HG03342 (cell line): ENCODE data around the gene POP5.

Experiments used
- ATAC-seq: cut with Tn5 transposase; IDR thresholded peaks from one replicate; pipeline ENCODE4 v1.9.1; 2021; ENCODE audit warnings: mild to moderate bottlenecking, moderate library complexity; ENCODE audit not compliant: unreplicated experiment

Gene POP5

DNA sequence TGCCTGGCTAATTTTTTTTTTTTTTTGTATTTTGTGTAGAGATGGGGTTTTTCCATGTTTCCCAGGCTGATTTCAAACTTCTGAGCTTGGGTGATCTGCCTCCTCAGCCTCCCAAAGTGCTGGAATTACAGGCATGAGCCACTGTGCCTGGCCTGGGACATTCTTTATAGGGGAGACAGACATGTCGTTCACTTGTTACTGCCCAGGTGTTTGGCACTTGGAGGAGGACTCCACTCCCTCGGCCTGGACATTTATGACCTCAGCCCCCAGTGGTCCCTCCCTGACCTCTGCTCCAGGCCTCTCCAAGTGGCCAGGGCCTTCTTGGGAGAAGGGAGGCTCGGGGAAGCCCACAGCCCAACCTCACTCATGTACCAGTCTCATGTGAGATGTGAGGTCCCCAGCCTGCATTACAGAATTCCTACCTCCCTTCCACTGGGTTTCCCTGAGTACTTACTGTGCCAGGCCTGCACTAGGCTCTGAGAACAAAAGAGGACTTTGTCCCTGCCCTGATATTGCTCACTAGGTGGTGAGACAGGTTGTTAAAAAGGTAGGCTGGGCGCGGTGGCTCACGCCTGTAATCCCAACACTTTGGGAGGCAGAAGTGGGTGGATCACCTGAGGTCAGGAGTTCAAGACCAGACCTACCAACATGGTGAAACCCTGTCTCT is 9.7 kb upstream of the POP5 start:
- no peak for ATAC-seq

DNA sequence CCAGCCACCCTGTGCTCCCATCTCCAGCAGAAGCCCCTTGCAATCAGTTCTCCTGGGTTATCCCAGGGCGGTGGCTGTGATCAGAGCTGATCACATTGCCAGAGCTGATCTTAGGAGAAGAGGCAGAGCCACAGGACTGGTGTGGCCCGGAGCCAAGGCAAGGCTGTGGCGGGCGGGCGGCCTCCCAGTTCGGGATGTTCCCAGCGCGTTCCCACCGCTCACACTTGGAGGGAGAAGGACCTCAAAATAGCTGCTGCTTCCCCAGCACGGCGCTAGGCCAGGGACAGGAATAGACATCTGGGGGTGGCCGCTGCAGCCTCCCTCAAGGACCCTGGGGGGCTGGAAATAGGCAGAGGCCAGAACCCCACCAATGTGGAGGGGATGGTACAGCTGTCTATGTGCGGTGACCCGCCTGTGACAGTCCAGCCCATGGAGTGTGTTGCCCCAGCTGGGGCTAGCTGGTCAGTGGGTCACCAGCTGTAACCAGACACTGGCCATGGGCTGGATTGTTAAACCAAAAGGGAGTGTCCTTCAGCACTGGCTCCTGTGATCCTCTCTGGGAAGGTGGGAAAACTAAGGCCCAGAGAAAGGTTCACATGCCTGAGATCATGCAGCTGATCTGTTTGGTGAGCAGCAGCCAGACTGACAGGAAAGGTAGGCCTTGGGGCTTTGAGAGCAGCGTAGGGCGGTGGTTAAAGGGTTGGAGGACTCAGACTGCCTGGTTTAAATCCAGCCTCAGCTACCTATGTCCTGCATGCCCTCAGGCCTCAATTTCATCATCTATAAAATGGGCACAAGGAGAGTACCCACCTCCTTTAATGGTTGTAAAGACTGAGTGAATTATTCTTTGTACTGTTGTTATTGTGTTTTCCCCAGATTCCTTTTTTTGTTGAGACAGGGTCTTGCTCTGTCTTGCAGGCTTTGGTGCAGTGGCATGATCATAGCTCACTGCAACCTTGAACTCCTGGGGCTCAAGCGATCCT is 8.0 kb upstream of the POP5 start:
- ATAC-seq: no peak

DNA sequence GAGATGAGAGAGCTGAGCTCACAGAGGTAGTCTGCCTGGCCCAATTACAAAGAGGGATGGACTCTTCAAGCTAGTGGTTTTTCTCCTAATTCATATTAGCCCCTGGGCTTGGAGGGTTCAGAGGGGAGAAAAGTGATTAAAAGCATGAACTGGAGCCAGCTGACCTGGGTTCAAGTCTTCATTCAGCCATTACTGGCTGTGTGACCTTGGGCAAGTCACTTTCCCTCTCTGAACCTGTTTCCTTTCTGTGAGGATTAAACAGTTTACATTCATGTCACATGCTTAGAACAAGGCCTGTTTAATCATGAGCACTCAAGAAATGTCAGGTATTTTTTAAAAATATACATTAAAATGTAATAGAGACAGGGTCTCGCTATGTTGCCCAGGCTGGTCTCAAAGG is 7.2 kb upstream of the POP5 start:
- ATAC-seq: no peak

DNA sequence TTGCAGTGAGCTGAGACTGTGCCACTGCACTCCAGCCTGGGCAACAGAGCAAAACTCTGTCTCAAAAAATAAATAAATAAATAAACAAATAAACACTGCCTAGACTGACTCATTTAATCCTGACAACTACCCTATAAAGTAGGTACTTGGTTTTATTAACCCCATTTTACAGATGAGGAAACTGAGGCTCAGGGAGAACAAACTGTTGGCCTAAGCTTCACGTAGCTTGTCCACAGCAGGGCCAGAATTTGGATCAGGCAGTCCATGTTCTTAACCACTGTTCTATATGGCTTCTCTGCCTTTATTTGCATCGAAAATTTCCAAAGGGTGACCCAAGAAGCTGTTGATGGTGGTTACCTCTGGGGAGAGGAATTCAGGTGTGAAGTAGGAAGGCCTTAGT is 5.7 kb upstream of the POP5 start:
- no peak for ATAC-seq

DNA sequence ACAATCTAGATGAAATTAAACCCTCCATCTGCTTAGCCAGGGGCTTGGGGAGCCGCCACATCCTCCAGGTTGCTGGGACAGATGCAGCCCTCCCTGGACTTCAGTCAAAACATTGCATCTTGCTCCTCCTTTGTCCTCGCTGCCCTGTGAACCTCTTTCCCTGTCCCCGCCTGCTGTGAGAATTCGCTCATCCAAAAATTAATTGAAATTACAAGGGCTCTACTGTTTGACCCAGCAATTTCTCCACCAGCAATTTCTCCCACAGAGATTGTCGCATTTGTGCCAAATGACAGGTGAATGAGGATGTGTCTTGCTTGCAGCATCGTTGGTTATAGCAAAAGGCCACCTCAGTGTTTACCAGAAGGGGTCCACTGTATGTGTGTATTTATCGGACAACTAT is 5.0 kb upstream of the POP5 start:
- ATAC-seq: no peak

DNA sequence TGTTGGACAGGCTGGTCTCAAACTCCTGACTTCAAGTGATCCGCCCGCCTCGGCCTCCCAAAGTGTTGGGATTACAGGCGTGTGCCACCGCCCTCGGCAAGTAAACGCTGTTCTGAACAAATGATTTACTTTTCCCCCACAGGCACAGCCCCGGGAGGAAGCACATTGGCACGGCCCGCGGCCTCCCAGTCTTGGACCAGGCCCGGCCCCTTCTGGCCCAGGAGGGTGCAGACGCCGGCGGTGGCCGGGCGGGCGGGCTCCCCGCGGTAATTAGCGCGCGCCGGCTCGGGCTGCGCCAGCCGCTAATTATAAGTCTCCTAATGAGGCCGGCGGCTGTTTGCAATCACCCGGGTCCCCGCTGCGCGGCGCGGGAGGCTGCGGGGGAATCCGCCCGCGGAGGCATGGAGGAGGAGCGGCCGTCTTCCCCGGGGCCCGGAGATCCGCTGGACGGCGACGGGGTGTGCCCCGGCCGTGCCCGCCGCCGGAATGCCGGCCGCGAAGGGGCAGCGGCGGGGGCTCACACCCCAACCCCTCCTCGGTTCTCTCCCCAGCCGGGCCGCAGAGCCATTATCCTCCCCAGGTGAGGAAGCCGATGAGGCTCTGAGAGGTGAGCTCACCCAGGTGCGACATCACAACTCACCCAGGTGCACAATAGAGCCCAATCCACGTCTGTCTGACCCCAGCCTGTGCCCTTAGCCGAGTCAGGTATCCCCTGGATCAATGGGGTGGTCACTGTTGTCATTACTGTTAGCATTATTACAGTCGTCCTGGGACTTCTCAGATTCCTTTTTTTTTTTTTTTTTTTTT is 3.3 kb upstream of the POP5 start:
- ATAC-seq: no peak

DNA sequence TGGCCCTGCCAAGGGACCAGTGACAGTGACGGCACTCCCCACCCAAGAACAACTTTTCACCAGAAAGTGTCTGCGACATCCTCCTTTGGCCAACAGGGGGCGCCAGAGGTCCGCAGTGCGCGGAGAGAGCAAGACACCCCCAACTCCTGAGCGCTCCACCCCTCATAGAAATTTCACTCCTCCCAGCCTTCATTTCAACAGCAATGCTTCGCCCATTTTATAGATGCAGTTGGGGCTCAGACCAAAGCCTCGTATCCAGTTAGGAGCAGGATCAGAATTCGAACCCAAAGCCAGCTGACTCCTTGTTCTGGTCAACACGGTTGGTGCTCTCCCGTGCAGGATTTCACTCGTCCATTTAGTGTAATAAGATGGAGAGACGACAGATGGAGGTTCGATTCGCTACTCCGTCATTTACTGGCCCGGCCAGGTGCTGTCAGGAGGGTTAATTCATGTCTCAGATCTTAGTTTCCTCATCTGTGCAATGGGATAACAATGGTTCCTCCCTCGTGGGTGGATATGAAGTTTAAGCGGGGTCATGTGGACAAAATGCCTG is 2.4 kb upstream of the POP5 start:
- ATAC-seq: no peak

DNA sequence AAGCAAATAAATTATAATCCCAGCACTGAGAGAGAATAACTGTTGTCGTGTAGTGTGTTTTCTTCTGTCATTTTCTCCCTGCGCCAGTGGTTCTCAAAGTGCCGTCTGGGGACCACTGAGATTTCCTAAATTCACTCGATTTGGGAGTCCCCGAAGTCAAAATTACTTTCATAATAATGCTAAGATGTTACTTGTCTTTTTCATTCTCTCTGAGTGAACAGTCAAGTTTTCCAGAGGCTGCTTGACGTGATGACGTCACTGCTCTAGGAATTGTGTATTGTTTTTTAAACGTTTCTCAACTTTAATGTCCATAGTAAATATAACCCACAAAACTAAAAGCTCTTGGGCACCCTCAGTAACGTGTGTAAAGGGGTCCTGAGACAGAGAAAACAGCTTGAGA is 796 bp upstream of the POP5 start:
- no peak for ATAC-seq

DNA sequence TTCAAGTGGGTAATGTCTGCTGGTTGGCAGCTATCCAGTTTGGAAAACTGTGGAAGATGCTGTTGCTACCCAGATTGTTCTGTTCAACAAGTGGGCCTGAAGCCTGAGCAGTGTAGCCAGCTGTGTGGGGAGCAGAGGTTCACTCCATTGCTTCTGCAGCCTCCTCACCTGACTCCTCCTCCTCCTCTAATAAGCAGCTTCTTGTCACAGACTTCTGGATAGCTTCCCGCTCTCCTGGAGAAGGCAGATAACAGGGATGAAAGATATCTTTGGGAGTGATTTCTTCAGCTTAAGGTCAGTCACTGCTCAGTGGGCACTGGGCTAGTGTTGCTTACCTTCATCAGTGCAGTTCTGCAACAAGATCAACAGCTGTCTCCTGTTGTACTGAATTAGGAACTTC is 2.0 kb downstream of the POP5 start:
- no peak for ATAC-seq

DNA sequence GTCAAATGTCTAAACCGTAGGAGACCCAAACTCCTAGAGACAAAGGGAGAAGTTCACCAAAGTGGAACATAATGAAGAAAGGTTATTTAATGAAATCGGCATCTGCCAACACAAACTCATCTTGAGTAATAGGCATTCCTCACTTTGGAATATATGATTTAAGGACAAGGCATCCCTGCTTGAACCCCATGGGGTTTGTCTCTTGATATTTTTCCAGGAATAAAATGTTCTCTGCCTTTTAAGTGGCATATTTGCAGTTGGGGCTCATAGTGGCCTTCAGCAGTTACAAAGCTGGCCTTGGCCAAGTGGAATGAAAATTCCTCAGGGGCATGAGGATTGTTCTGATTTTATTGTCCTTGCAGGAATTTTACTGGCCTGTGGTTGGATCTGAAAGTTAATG is 7.1 kb downstream of the POP5 start:
- ATAC-seq: no peak

DNA sequence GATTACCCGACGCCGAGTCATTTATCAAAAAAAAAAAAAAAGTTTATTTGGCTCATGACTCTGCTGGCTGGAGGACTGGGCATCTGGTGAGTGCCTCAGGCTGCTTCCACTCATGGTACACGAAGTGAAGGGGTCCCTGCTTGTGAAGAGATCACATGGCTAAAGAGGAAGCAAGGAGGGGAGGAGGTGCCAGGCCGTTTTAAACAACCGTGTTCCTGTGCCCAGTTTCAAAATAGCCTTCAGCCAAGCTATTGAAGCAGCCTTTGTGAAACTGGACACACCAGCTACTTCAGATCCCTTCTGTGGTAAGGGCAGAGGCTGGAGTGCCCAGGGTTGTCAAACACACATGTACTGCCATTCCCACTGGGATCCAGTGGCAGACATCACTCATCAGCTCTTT is 7.6 kb downstream of the POP5 start:
- ATAC-seq: no peak

DNA sequence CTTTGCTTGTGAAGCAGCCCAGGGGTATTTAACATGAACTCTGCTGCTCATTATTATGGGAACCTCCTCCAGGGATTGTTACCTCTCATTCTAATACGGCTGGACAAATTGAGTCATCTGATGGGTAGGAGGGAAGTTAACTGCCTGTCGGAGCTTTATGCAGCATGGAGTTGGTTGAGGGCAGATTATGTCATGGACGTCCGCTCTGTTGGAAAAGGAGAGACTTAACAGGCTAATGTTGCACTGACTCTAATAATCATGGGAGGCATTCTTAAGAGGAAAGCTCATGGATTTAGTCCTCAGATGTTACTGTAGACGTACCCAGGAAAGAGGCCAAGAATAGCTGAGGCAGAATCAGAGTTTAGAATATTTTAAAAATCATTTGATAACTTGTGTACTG is 9.9 kb downstream of the POP5 start:
- ATAC-seq: no peak

DNA sequence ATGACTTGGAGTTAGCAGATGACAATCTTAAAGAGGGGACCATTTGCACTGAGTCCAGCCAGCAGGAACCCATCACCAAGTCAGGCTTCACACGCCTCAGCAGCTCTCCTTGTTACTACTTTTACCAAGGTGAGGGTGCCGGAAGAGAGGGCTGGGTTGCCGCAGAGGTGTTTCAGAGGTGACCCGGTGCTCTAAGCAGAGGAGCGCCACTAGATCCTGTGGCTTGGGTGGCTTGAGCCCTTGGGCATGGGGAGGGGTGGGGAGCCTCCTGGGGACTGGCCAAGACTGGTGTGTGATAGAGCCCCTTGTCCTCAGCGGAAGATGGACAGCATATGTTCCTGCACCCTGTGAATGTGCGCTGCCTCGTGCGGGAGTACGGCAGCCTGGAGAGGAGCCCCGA is 17.7 kb downstream of the POP5 start:
- ATAC-seq: no peak

DNA sequence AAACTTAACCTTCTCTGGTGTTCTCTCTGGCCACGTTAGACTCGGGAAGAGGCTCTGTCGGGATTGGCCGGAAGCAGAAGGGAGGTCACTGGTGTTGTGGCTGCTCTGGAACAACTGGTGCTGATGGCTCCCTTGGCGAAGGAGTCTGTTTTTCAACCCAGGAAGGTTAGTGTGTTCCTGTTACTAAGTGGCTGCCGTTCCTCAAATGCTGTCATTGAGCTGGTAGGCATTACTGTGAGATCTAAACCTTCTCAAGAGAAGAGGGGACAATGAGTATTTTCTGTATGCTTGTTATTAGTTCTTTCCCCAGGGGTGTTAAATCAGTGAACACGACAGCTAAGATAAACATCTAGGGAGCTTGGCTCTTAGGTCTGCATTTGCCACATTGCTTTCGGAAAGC is 18.3 kb downstream of the POP5 start:
- no peak for ATAC-seq

DNA sequence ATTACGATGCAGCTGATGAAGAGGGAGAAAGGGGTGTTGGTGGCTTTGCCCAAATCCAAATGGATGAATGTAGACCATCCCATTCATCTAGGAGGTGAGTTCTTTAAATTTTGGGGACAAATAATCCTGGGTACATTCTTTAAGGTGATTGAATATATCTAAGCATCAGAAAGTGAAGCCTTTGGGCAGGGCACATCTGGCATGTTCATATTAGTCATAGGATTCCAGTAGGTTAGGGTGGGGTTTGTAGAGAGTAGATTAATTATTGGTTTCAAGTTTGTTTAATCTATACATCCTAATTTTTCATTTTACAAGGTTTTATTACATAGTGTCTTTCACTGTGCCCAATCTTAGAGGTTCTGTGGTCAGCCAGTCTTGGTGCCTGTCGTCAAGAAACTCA is 23.6 kb downstream of the POP5 start:
- no peak for ATAC-seq

DNA sequence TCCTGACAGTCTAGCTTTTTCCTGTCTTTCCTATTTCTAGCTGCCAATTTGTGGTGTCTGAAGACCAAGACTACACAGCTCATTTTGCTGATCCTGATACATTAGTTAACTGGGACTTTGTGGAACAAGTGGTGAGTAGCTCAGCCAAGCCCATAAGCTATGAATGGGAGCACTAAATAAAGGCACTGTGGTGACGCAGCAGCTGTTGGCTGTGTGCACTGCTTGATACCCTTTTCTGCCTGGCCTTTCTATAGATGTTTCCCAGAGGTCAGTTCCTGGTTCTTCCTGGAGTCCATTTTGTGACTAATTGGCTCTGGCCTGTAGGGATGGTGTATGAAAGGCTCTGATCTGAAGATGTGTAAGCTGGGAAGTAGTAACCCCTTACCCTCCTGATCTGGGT is 26.5 kb downstream of the POP5 start:
- no peak for ATAC-seq

DNA sequence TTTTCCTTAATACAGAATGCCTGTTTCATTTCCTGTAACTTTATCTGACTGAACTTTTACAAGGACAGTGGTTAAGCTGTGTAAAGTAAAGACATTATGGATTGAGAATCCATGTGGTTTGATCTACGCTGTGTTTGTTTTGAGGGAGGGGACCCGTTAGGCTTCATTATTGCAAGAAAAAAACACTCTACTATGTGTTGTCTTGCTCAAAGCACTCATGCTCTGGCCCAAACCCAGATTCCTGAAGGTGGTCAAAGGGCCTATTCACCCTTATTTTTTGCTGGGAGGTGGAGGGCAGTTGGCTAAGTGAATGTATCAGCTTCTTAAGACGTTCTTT is 35.2 kb downstream of the POP5 start:
- no peak for ATAC-seq

DNA sequence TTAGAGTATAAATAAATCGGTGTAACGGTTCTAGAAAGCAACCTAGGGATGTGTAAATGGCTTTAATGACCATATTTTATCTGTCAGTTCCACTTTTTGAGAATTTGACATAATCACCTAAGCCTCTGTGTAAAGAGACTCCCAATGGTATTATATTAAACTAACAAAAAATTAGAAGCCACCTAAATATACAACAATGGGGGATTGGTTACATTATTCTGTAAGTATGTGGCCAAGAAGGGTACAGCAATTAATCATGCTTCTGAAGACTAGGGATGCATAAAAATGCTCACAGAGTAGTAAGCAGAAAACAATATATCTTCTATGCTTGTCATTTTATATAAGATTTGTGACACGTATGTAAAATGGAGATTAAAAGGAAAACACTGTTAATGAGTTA is 36.5 kb downstream of the POP5 start:
- no peak for ATAC-seq

DNA sequence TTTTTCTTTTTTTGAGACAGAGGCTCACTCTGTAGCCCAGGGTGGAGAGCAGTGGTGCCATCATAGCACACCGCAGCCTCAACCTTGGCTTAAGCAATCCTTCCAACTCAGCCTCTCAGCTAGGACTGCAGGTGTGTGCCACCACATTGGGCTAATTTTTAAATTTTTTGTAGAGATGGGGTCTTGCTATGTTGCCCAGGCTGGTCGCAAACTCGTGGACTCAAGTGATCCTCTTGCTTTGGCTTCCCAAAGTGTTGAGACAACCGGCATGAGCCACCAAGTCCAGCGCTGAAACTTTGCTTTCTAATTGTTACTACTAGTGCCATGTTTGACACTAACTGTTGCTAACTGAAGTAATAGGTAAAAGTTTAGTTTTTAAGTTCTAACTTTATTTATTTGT is 39.0 kb downstream of the POP5 start:
- ATAC-seq: no peak

DNA sequence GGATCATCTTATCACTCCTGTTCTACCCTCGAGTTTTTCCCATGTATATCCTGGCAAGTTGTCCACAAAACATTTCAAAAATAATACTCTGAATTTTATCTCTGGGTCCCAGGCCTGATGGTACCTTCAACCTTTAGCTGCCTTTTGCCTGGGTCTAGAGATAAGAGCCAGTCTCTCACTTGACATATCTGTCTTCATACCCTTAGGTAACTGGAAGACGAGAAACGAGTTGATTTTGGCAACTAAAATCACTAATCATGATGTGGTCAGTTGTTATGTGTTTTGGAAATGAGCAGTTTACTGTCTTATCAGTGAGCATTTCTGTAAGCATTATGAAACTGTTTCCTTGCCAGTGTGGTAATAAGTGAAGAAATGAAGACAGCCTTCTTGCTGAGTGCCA is 40.8 kb downstream of the POP5 start:
- ATAC-seq: no peak

DNA sequence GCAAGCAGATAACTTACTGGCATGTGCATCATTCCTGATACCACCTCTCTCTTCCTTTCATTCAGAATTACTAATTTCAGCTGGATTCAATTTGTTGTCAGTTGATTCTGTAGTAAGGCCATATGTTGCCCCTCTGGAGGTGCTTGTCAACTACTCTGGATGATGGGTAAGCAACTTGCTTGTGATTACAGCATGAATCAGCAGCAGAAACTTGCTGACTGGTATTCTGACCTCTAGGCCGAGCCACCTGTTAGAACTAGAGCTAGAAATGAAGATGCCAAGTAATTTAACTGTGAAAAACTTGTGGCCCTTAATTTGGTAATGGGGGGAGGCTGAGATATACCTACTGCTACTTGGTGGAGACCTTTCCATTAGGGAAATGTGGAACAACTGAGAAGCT is 41.9 kb downstream of the POP5 start:
- ATAC-seq: no peak
